Endothelial cell of umbilical vein (primary cell): ENCODE data around the gene TEKT5. TPM values are rescaled to one million over a fixed set of nuclear protein-coding genes. Genes with fewer than 3 reads are reported as not detected.

Experiments
- BruUV-seq: library from RNA; stranded (reverse); fragments of 400-500 nt; replicated peaks from 2 replicates; lab custom pipeline; 2021; lab: Mats Ljungman, UMichigan
- CTCF ChIA-PET: fragments of 300-600, 350-600 bp; sonication (Branson Sonifier 250); formaldehyde crosslinking; loops from one replicate; lab custom pipeline; 2021; ENCODE audit warnings: antibody characterized with exemption, inconsistent platforms; lab: Charles Lee
- POLR2A ChIA-PET: fragments of 300-600, 350-600 bp; sonication (Branson Sonifier 250); formaldehyde crosslinking; loops from one replicate; lab custom pipeline; 2021; ENCODE audit warnings: antibody characterized with exemption, inconsistent platforms; lab: Charles Lee
- DNase-seq: peaks from one replicate; pipeline ENCODE4 v3.0.0-alpha.2; 2011; ENCODE audit warnings: low read depth, low spot score
- FAIRE-seq: peaks from 2 replicates; lab custom pipeline; 2011; peaks lifted over from hg19 to GRCh38; lab: Jason Lieb, UNC
- H2AFZ ChIP-seq: 2 replicates; pipeline ENCODE4 v1.6.0; 2012; ENCODE audit warnings: low read depth, low read length, control low read depth, inconsistent platforms
- H3K27ac ChIP-seq: 2 replicates; pipeline ENCODE4 v1.5.1; 2011; ENCODE audit warnings: low read depth, mild to moderate bottlenecking, control low read depth, low read length, moderate library complexity; ENCODE audit not compliant: insufficient read depth
- H3K27me3 ChIP-seq, 2 experiments: 2 replicates each; pipeline versions ENCODE4 v1.6.0 to v1.6.1; 2011; ENCODE audit warnings: low read length in 2 of 2, mixed read lengths in 1 of 2; ENCODE audit not compliant: control insufficient read depth in 2 of 2, insufficient read depth in 2 of 2
- H3K36me3 ChIP-seq, 2 experiments: 2 replicates in 1 of 2; 3 replicates in 1 of 2; pipeline ENCODE4 v1.5.1; 2011; ENCODE audit warnings: low read length in 2 of 2, mild to moderate bottlenecking in 1 of 2, moderate library complexity in 1 of 2; ENCODE audit not compliant: control insufficient read depth in 2 of 2, insufficient read depth in 2 of 2; ENCODE audit errors: extremely low read depth in 1 of 2
- H3K4me1 ChIP-seq: 3 replicates; pipeline ENCODE4 v1.5.1; 2011; ENCODE audit warnings: mild to moderate bottlenecking, low read length; ENCODE audit not compliant: control insufficient read depth, insufficient read depth; ENCODE audit errors: extremely low read depth
- H3K4me2 ChIP-seq: 2 replicates; pipeline ENCODE4 v1.6.1; 2011; ENCODE audit warnings: low read length, control low read depth, mixed read lengths; ENCODE audit not compliant: insufficient read depth
- H3K4me3 ChIP-seq, 3 experiments: fragments of 200-600 bp in 1 of 3; sonication (generic), shearing (Covaris generic) in 1 of 3; replicated peaks in 1 of 3; 2 replicates each; pipeline ENCODE4 v1.5.1; 2011 to 2016; ENCODE audit warnings: control low read depth in 3 of 3, low read length in 3 of 3, mild to moderate bottlenecking in 2 of 3, inconsistent platforms in 1 of 3, low read depth in 1 of 3, moderate library complexity in 1 of 3; ENCODE audit not compliant: insufficient read depth in 1 of 3
- H3K79me2 ChIP-seq: 2 replicates; pipeline ENCODE4 v1.6.0; 2012; ENCODE audit warnings: low read length, inconsistent platforms; ENCODE audit not compliant: control insufficient read depth, insufficient read depth
- H3K9ac ChIP-seq: replicated peaks from 2 replicates; pipeline ENCODE3; 2011; ENCODE audit warnings: low read length, control low read depth; ENCODE audit not compliant: insufficient read depth; ENCODE audit errors: extremely low read depth
- H3K9me1 ChIP-seq: replicated peaks from 3 replicates; pipeline ENCODE4 v1.6.0; 2011; ENCODE audit warnings: mild to moderate bottlenecking, low read length; ENCODE audit not compliant: control insufficient read depth, insufficient read depth; ENCODE audit errors: extremely low read depth
- H3K9me3 ChIP-seq: replicated peaks from 2 replicates; pipeline ENCODE4 v1.5.1; 2012; ENCODE audit warnings: low read length, inconsistent platforms; ENCODE audit not compliant: control insufficient read depth, insufficient read depth
- H4K20me1 ChIP-seq: replicated peaks from 2 replicates; pipeline ENCODE3; 2011; ENCODE audit warnings: mild to moderate bottlenecking, low read length; ENCODE audit not compliant: control insufficient read depth, insufficient read depth; ENCODE audit errors: extremely low read depth
- EZH2 ChIP-seq: IDR thresholded peaks from 2 replicates; pipeline ENCODE4 v1.6.1; 2012; ENCODE audit warnings: borderline replicate concordance, low read depth, mild to moderate bottlenecking, moderate library complexity, low read length, inconsistent platforms; ENCODE audit not compliant: severe bottlenecking
- FOS ChIP-seq: IDR thresholded peaks from 2 replicates; pipeline ENCODE4 v1.6.1; 2011; ENCODE audit warnings: mild to moderate bottlenecking, low read length, moderate library complexity, borderline replicate concordance; ENCODE audit not compliant: insufficient read depth
- GATA2 ChIP-seq: IDR thresholded peaks from 2 replicates; pipeline ENCODE4 v1.7.0; 2011; ENCODE audit warnings: low read depth, mild to moderate bottlenecking, moderate library complexity, mixed read lengths, low read length; ENCODE audit not compliant: insufficient read length, insufficient read depth
- JUN ChIP-seq: IDR thresholded peaks from 2 replicates; pipeline ENCODE4 v1.6.1; 2011; ENCODE audit warnings: borderline replicate concordance, low read depth; ENCODE audit not compliant: insufficient read length, insufficient read depth
- MAX ChIP-seq: IDR thresholded peaks from 2 replicates; pipeline ENCODE4 v1.6.1; 2011; ENCODE audit not compliant: insufficient read depth, insufficient read length
- MYC ChIP-seq: IDR thresholded peaks from one replicate; pipeline ENCODE4 v1.6.1; 2011; ENCODE audit warnings: mild to moderate bottlenecking, low read depth, low read length
- POLR2A ChIP-seq: IDR thresholded peaks from 2 replicates; pipeline ENCODE4 v1.6.1; 2012; ENCODE audit warnings: low read depth, mild to moderate bottlenecking, control low read depth, low read length
- POLR2AphosphoS5 ChIP-seq: IDR thresholded peaks from 2 replicates; pipeline ENCODE4 v1.6.1; 2012; ENCODE audit warnings: low read depth, mild to moderate bottlenecking, control low read depth, low read length, moderate library complexity; ENCODE audit not compliant: insufficient read depth
- dilution Hi-C: fragments of 300-500 bp; cut with MboI; formaldehyde crosslinking; loops from one replicate; pipeline ENCODE4 v1.15.0; 2019; ENCODE audit warnings: low sequenced_read_pairs; ENCODE audit not compliant: extremely low pct_ligation_motif_present
- intact Hi-C: fragments of 100-400 bp; cut with micrococcal nuclease; formaldehyde crosslinking; loops from one replicate; pipeline ENCODE4 v1.10.0; 2022
- polyA plus RNA-seq, 4 experiments: library from polyadenylated mRNA; depleted of rRNA in 3 of 4; stranded (reverse) in 3 of 4; unstranded in 1 of 4; fragments of >200 nt; gene quantifications; 2 replicates each; pipeline versions ENCODE4 v1.2.1 to v1.2.3, GENCODE V29; 2011 to 2012; ENCODE audit warnings: missing spikeins in 1 of 4
- total RNA-seq: library from RNA; stranded (reverse); gene quantifications from 2 replicates; pipeline ENCODE4 v1.2.3, GENCODE V29; 2021
- TF ChIP-seq, protein P1 (sequence below), 2 donors: IDR thresholded peaks; 1 replicate in 1 of 2; 2 replicates in 1 of 2; pipeline ENCODE4 v1.5.1; 2011; ENCODE audit warnings: low read length in 2 of 2, mild to moderate bottlenecking in 2 of 2, moderate library complexity in 2 of 2, control low read depth in 1 of 2, inconsistent platforms in 1 of 2, low read depth in 1 of 2; ENCODE audit not compliant: insufficient read depth in 1 of 2; ENCODE audit errors: extremely low read depth in 1 of 2

Gene TEKT5
- total and polyA plus RNA-seq, 2 donors (not counting 3 experiments of a cell fraction or from before 2014, with no cell fraction given) = not detected

GRCh38 chr16:10625595-10626357 lies 69.0 kb downstream of the TEKT5 start:
- CTCF ChIA-PET = no interaction called here

More at GRCh38 chr16:10625595-10626357, 69.0 kb downstream of the TEKT5 start:
- dilution Hi-C loops (no loop called here), intact Hi-C loops (no loop called here)
- H3K9me1 ChIP-seq = no peaks in the 10 kb centered on the region
- POLR2A ChIA-PET = no interaction called here
- H3K4me2 ChIP-seq = no peak overlapping the region
- H3K9me3 ChIP-seq = no peaks in the 10 kb centered on the region
- DNase-seq (no peak), FAIRE-seq (no peak)
- TF ChIP-seq JUN (no peak), POLR2AphosphoS5 (no peak), EZH2 (no peak), GATA2 (no peak), POLR2A (no peak), MAX (no peak), MYC (no peak), FOS (no peak)
- TF ChIP-seq, protein P1, sequence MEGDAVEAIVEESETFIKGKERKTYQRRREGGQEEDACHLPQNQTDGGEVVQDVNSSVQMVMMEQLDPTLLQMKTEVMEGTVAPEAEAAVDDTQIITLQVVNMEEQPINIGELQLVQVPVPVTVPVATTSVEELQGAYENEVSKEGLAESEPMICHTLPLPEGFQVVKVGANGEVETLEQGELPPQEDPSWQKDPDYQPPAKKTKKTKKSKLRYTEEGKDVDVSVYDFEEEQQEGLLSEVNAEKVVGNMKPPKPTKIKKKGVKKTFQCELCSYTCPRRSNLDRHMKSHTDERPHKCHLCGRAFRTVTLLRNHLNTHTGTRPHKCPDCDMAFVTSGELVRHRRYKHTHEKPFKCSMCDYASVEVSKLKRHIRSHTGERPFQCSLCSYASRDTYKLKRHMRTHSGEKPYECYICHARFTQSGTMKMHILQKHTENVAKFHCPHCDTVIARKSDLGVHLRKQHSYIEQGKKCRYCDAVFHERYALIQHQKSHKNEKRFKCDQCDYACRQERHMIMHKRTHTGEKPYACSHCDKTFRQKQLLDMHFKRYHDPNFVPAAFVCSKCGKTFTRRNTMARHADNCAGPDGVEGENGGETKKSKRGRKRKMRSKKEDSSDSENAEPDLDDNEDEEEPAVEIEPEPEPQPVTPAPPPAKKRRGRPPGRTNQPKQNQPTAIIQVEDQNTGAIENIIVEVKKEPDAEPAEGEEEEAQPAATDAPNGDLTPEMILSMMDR (IDR thresholded peaks at IDR 0.05; ENCODE audit: extremely low read depth in 1 of 2, insufficient read depth in 1 of 2, low read depth in 1 of 2, low read length in 2 of 2) = no peak
- H3K4me3 ChIP-seq = no peak overlapping the region
- no peaks in the 10 kb centered on the region for H4K20me1 ChIP-seq
- H3K9ac ChIP-seq = no peak overlapping the region
- no peak overlapping the region for H3K27ac ChIP-seq
- BruUV-seq = no TSS peak
- no peak overlapping the region for H2AFZ ChIP-seq
- no peaks in the 10 kb centered on the region for H3K27me3 ChIP-seq
- no peaks in the 10 kb centered on the region for H3K36me3 ChIP-seq
- H3K4me1 ChIP-seq = no peaks in the 10 kb centered on the region
- no peaks in the 10 kb centered on the region for H3K79me2 ChIP-seq
